Right lobe of liver (tissue), 6 donors: ENCODE results near the gene HUS1. TPM values are rescaled to one million over a fixed set of nuclear protein-coding genes. Genes with fewer than 3 reads are reported as not detected.
"Not testable (repeated sequence)": the region's sequence is repeated elsewhere in the genome, so short reads cannot be mapped to it uniquely, and the experiment has no call there.

Source experiments
- ATAC-seq, 4 donors: fragments of 200-7000 bp; cut with Tn5 transposase; one replicate each; pipeline ENCODE4 v1.9.1; 2020; ENCODE audit warnings: mild to moderate bottlenecking in 4 of 4, moderate library complexity in 4 of 4
- DNase-seq, 3 donors: peaks; one replicate each; pipeline ENCODE4 v3.0.0-alpha.2; 2020
- H3K27ac ChIP-seq, 3 donors: fragments of 200-600 bp; one replicate each; pipeline ENCODE4 v1.8.0; 2022
- H3K27me3 ChIP-seq, 2 donors: fragments of 200-600 bp; one replicate each; pipeline ENCODE4 v1.8.0; 2022
- H3K36me3 ChIP-seq, 4 donors: fragments of 200-600 bp; sonication (generic) in 1 of 4; one replicate each; pipeline versions ENCODE4 v1.5.1 to v1.8.0; 2017 to 2022; ENCODE audit warnings: control low read depth in 1 of 4
- H3K4me1 ChIP-seq, 4 donors: fragments of 200-600 bp; sonication (generic) in 1 of 4; one replicate each; pipeline versions ENCODE4 v1.5.1 to v1.8.0; 2017 to 2022; ENCODE audit warnings: control low read depth in 1 of 4
- H3K4me3 ChIP-seq, 3 donors: fragments of 200-600 bp; one replicate each; pipeline ENCODE4 v1.8.0; 2022
- H3K9me3 ChIP-seq, 4 donors: fragments of 200-600 bp; sonication (generic) in 1 of 4; one replicate each; pipeline versions ENCODE4 v1.5.1 to v1.8.0; 2017 to 2022; ENCODE audit warnings: control low read depth in 1 of 4
- CTCF ChIP-seq, 4 donors: fragments of 200-600 bp in 3 of 4; fragments of 450-650 bp in 1 of 4; IDR thresholded peaks; one replicate each; pipeline versions ENCODE4 v1.5.1 to v1.8.0; 2016 to 2022; ENCODE audit warnings: antibody characterized with exemption in 4 of 4, mild to moderate bottlenecking in 2 of 4
- POLR2A ChIP-seq: fragments of 450-650 bp; IDR thresholded peaks from one replicate; pipeline ENCODE4 v1.6.1; 2017; ENCODE audit warnings: antibody characterized with exemption, mild to moderate bottlenecking
- WGBS: methylation state at CpG from one replicate; pipeline ENCODE4 v1.1.6; 2018; ENCODE audit warnings: low coverage, low lambda C conversion rate; ENCODE audit not compliant: insufficient coverage; ENCODE audit errors: missing lambda C conversion rate; 5-methylcytosine and 5-hydroxymethylcytosine counted together
- intact Hi-C, 2 donors: fragments of 100-400 bp; cut with DNase I; formaldehyde crosslinking; loops; one replicate each; pipeline versions ENCODE4 v1.11.2 to v1.14.1; 2022
- total RNA-seq, 6 experiments: library from RNA; depleted of rRNA in 2 of 6; stranded (reverse); fragments of >200 nt in 2 of 6; fragmentation: NEBNext Ultra II Directional in 3 of 6; extraction: Animal tissue kit (Norgen Biotek cat#: 25700) in 3 of 6; gene quantifications; one replicate each; pipeline versions ENCODE4 v1.1.0 to v1.2.4, GENCODE V29; 2016 to 2023
- donor health status: DM: no; HTN: yes; CAD: no.
- donor health status: DM: no; HTN: no; CAD: no.
- donor health status: DM: no; HTN: no; CAD: no.
- donor health status: DM: no; HTN: yes; CAD: no.
- donor health status: DM: no; HTN: yes; CAD: no.

Gene HUS1
- total RNA-seq, 6 experiments from 2014 or later: 16.1 to 40.5 (median 25.5) TPM

GRCh38 chr7:47931005-47932004 is 48.1 kb downstream of the HUS1 start:
- no peak for ATAC-seq
- intact Hi-C loops: no loop called here
- no peak for TF ChIP-seq CTCF (IDR thresholded peaks at IDR 0.05)
- TF ChIP-seq POLR2A: no peak

GRCh38 chr7:47924266-47924665 is 55.1 kb downstream of the HUS1 start:
- Histone ChIP-seq H3K27ac (no peak overlapping the region), H3K4me3 (no peak overlapping the region), H3K27me3 (no peaks in the 10 kb centered on the region), H3K4me1 (no peaks in the 10 kb centered on the region), H3K9me3 (no peaks in the 10 kb centered on the region), H3K36me3 (no peaks in the 10 kb centered on the region)
- DNase-seq (no peak), ATAC-seq (no peak)
- TF ChIP-seq POLR2A (no peak), CTCF (IDR thresholded peaks at IDR 0.05) (no peak)
- intact Hi-C loops: no loop called here
- WGBS: 19% methylated on average over 2 of the region's 2 CpGs

More at GRCh38 chr7:47931005-47932004, 48.1 kb downstream of the HUS1 start:
- no peak for DNase-seq
- Histone ChIP-seq H3K36me3 (no peaks in the 10 kb centered on the region), H3K27ac (no peak overlapping the region), H3K27me3 (no peaks in the 10 kb centered on the region), H3K4me1 (no peaks in the 10 kb centered on the region), H3K4me3 (no peak overlapping the region), H3K9me3 (no peaks in the 10 kb centered on the region)
- WGBS: 85% methylated on average over 13 of the region's 18 CpGs

GRCh38 chr7:47923081-47923875 is 56.1 kb downstream of the HUS1 start:
- H3K27ac ChIP-seq, H3K4me1 ChIP-seq, ATAC-seq, H3K4me3 ChIP-seq, H3K36me3 ChIP-seq, DNase-seq, H3K27me3 ChIP-seq, H3K9me3 ChIP-seq, intact Hi-C loops: not testable (repeated sequence)
- 48% methylated on average over 6 of the region's 8 CpGs for WGBS

GRCh38 chr7:47916514-47916913 is 62.9 kb downstream of the HUS1 start:
- H3K27ac ChIP-seq, ATAC-seq, DNase-seq, H3K36me3 ChIP-seq, H3K4me1 ChIP-seq, H3K9me3 ChIP-seq, H3K27me3 ChIP-seq, H3K4me3 ChIP-seq, intact Hi-C loops: not testable (repeated sequence)
- WGBS: no CpG with 5 or more reads among the region's 1 CpG

- Histone ChIP-seq H3K27me3 (no peaks in the 10 kb centered on the region), H3K27ac (no peak overlapping the region), H3K4me3 (no peak overlapping the region), H3K4me1 (no peaks in the 10 kb centered on the region), H3K36me3 (no peaks in the 10 kb centered on the region), H3K9me3 (no peaks in the 10 kb centered on the region)
- no peak for TF ChIP-seq POLR2A
- TF ChIP-seq CTCF (IDR thresholded peaks at IDR 0.05): no peak
- intact Hi-C loops: no loop called here
- DNase-seq (no peak), ATAC-seq (no peak)
- 83% methylated on average over 2 of the region's 2 CpGs for WGBS
These were observed 63.8 kb downstream of the HUS1 start for GRCh38 chr7:47915616-47915976.
